Measurements from ENCODE around the gene NEK8. TPM values are rescaled to one million over a fixed set of nuclear protein-coding genes. Genes with fewer than 3 reads are reported as not detected.

Gene NEK8
- total and polyA plus RNA-seq, 2 of the 8 experiments (the other 6 are each of a cell fraction or from before 2014, with no cell fraction given): 14.9 to 23.3 TPM

DNA sequence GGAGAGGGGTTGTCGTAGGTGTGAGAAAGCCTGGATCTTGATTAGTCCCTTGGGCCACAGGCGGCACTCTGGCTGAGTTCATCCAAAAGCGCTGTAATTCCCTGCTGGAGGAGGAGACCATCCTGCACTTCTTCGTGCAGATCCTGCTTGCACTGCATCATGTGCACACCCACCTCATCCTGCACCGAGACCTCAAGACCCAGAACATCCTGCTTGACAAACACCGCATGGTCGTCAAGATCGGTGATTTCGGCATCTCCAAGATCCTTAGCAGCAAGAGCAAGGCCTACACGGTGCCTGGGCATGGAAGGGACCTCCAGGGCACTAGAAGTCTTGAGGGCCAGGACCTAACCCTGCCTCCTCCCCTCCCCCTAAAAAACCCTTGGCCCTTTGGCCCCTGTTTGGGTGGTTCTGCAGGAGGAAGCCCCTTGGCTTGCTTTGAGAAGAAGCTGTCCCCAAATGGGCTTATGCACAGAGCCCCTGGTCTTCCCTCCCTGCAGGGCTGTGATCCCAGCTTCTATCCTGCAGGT lies 6.2 kb downstream of the NEK8 start (continued):
- TF ChIP-seq, protein P1, sequence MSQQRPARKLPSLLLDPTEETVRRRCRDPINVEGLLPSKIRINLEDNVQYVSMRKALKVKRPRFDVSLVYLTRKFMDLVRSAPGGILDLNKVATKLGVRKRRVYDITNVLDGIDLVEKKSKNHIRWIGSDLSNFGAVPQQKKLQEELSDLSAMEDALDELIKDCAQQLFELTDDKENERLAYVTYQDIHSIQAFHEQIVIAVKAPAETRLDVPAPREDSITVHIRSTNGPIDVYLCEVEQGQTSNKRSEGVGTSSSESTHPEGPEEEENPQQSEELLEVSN (IDR thresholded peaks at IDR 0.05): no peak
- TF ChIP-seq, protein P2, sequence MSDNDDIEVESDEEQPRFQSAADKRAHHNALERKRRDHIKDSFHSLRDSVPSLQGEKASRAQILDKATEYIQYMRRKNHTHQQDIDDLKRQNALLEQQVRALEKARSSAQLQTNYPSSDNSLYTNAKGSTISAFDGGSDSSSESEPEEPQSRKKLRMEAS (IDR thresholded peaks at IDR 0.05): no peak
- TF ChIP-seq TAF7 (optimal IDR thresholded peaks at IDR 0.05; ENCODE audit: borderline replicate concordance, low read depth, low read length) (no peak), BRCA1 (IDR thresholded peaks at IDR 0.05; ENCODE audit: low read depth, low read length) (no peak), CHD1 (IDR thresholded peaks at IDR 0.05; ENCODE audit: low read depth, low read length) (no peak), HDAC6 (IDR thresholded peaks at IDR 0.05; ENCODE audit: low read depth, low read length) (no peak), TCF12 (IDR thresholded peaks at IDR 0.05; ENCODE audit: low read depth, low read length) (no peak), SP2 (IDR thresholded peaks at IDR 0.05; ENCODE audit: low read length) (no peak)
- TF ChIP-seq, protein P3, sequence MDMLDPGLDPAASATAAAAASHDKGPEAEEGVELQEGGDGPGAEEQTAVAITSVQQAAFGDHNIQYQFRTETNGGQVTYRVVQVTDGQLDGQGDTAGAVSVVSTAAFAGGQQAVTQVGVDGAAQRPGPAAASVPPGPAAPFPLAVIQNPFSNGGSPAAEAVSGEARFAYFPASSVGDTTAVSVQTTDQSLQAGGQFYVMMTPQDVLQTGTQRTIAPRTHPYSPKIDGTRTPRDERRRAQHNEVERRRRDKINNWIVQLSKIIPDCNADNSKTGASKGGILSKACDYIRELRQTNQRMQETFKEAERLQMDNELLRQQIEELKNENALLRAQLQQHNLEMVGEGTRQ (IDR thresholded peaks at IDR 0.05; ENCODE audit: low read length): no peak
